MM.1S (cell line): ENCODE results near the gene KSR1.
"Not testable (repeated sequence)": the region's sequence is repeated elsewhere in the genome, so short reads cannot be mapped to it uniquely, and the experiment has no call there.

ENCODE experiments used
- DNase-seq: peaks from one replicate; pipeline ENCODE4 v3.0.0-alpha.2; 2015
- H2AFZ ChIP-seq: fragments of 300-600 bp; sonication (generic); 2 replicates; pipeline ENCODE4 v1.6.0; 2016; ENCODE audit warnings: antibody characterized with exemption, low read length
- H3F3A ChIP-seq: fragments of 300-600 bp; sonication (generic); 2 replicates; pipeline ENCODE4 v1.6.1; 2016; ENCODE audit warnings: mild to moderate bottlenecking, antibody characterized with exemption, low read length, moderate library complexity, mixed read lengths; ENCODE audit not compliant: insufficient read depth
- H3K27ac ChIP-seq: fragments of 300-600 bp; sonication (generic); 2 replicates; pipeline ENCODE4 v1.5.1; 2016; ENCODE audit warnings: mild to moderate bottlenecking, low read length
- H3K27me3 ChIP-seq: fragments of 300-600 bp; sonication (generic); replicated peaks from 2 replicates; pipeline ENCODE4 v1.6.0; 2016; ENCODE audit warnings: low read length; ENCODE audit not compliant: insufficient read depth
- H3K36me3 ChIP-seq: fragments of 300-600 bp; sonication (generic); replicated peaks from 2 replicates; pipeline ENCODE4 v1.6.1; 2016; ENCODE audit warnings: mild to moderate bottlenecking, low read length, mixed read lengths; ENCODE audit not compliant: insufficient read depth
- H3K4me1 ChIP-seq: fragments of 300-600 bp; sonication (generic); 2 replicates; pipeline ENCODE4 v1.6.1; 2016; ENCODE audit warnings: low read length, mixed read lengths
- H3K4me2 ChIP-seq: fragments of 300-600 bp; sonication (generic); 2 replicates; pipeline ENCODE4 v1.6.0; 2016; ENCODE audit warnings: low read depth, low read length
- H3K4me3 ChIP-seq: fragments of 300-600 bp; sonication (generic); 2 replicates; pipeline ENCODE4 v1.5.1; 2016; ENCODE audit warnings: low read length, mixed read lengths
- H3K79me2 ChIP-seq: fragments of 300-600 bp; sonication (generic); 2 replicates; pipeline ENCODE4 v1.6.1; 2016; ENCODE audit warnings: mixed run types, low read length, mixed read lengths
- H3K9ac ChIP-seq: fragments of 300-600 bp; sonication (generic); 2 replicates; pipeline ENCODE4 v1.6.1; 2016; ENCODE audit warnings: low read length, mixed read lengths
- H3K9me2 ChIP-seq: fragments of 300-600 bp; sonication (generic); replicated peaks from 2 replicates; pipeline ENCODE4 v1.6.1; 2016; ENCODE audit warnings: mild to moderate bottlenecking, low read length, mixed read lengths; ENCODE audit not compliant: insufficient read depth
- H3K9me3 ChIP-seq: fragments of 300-600 bp; sonication (generic); replicated peaks from 2 replicates; pipeline ENCODE4 v1.6.1; 2016; ENCODE audit warnings: mild to moderate bottlenecking, low read length, mixed read lengths; ENCODE audit not compliant: insufficient read depth
- H4K20me1 ChIP-seq: fragments of 300-600 bp; sonication (generic); 2 replicates; pipeline ENCODE4 v1.6.1; 2016; ENCODE audit warnings: mild to moderate bottlenecking, low read length, moderate library complexity, mixed read lengths; ENCODE audit not compliant: insufficient read depth
- EZH2 ChIP-seq: fragments of 300-600 bp; sonication (generic); optimal IDR thresholded peaks from 2 replicates; pipeline ENCODE3; 2017; ENCODE audit warnings: low read depth, mild to moderate bottlenecking, antibody characterized with exemption, low read length, mixed read lengths
- EZH2phosphoT487 ChIP-seq: fragments of 300-600 bp; sonication (generic); IDR thresholded peaks from 2 replicates; pipeline ENCODE4 v1.6.1; 2018; ENCODE audit warnings: antibody characterized with exemption, low read length
- TF ChIP-seq, protein P1 (sequence below): fragments of 300-600 bp; sonication (generic); IDR thresholded peaks from 2 replicates; pipeline ENCODE4 v1.5.1; 2016; ENCODE audit warnings: antibody characterized with exemption, low read length, mixed read lengths

KSR1 gene

DNA sequence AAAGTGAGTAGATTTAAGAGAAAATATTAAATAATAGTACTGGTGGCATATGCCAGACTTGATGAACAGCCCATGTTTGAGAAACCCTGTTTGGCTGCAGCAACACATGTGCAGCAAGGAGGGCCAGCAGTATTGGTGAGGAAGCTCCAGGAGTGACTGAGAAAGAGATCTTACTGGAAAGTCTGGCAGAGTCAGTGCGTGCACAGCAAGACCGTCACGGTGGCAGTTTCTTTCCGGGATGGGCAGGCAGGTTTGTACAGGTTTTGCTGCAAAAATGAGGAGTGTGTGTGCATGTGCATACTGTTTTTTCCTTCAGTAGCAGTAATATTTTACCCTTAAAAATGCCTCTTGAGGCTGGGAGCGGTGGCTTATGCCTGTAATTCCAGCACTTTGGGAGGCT, 41.4 kb downstream of the KSR1 start:
- no peak overlapping the region for H3K4me2 ChIP-seq

DNA sequence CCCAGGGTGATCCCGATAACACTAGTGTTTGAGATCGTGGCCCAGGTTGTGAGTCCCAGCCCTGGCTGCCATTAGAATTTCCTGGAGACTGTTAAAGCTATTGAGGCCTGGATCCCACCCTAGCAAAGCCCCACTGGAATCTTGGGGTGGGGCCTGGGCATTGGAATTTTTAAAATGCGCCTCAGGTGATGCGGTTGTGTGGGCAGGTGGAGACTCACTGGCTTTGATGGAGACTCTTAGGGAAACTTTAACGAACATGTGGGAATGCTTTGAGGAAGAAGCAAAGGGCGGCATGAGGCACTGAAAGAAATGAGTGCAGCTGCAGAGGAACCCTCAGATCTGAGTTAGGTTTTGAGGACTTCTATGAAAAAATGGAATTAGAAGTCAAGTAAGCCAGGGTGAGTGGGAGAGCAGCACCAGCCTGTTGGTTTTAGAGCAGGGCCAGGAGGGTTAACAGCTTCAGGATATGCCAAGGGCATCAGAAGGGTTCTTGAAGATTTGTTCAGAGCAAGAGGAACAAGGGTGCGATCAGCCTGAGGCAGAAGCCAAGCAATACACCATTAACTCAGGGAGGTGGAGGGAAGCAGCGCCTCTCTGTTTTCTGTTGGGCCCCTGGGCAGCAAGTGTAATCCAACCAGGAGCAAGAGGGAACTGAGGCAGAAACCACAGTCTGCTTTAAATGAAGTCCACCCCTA, 42.5 kb downstream of the KSR1 start:
- Histone ChIP-seq H3K4me1 (no peaks in the 10 kb centered on the region), H2AFZ (no peak overlapping the region)
- no peak for DNase-seq

More for the DNA sequence above, 41.4 kb downstream of the KSR1 start:
- no peaks in the 10 kb centered on the region for H3K27me3 ChIP-seq
- no peak for DNase-seq
- no peaks in the 10 kb centered on the region for H3K9me3 ChIP-seq
- no peak for TF ChIP-seq EZH2
- H2AFZ ChIP-seq: no peak overlapping the region
- H3K27ac ChIP-seq: no peak overlapping the region
- no peaks in the 10 kb centered on the region for H3F3A ChIP-seq
- H4K20me1 ChIP-seq: no peaks in the 10 kb centered on the region
- H3K79me2 ChIP-seq: no peaks in the 10 kb centered on the region
- H3K9me2 ChIP-seq: no peaks in the 10 kb centered on the region
- H3K36me3 ChIP-seq: no peaks in the 10 kb centered on the region
- no peak overlapping the region for H3K9ac ChIP-seq
- H3K4me1 ChIP-seq: no peaks in the 10 kb centered on the region
- H3K4me3 ChIP-seq: no peak overlapping the region

DNA sequence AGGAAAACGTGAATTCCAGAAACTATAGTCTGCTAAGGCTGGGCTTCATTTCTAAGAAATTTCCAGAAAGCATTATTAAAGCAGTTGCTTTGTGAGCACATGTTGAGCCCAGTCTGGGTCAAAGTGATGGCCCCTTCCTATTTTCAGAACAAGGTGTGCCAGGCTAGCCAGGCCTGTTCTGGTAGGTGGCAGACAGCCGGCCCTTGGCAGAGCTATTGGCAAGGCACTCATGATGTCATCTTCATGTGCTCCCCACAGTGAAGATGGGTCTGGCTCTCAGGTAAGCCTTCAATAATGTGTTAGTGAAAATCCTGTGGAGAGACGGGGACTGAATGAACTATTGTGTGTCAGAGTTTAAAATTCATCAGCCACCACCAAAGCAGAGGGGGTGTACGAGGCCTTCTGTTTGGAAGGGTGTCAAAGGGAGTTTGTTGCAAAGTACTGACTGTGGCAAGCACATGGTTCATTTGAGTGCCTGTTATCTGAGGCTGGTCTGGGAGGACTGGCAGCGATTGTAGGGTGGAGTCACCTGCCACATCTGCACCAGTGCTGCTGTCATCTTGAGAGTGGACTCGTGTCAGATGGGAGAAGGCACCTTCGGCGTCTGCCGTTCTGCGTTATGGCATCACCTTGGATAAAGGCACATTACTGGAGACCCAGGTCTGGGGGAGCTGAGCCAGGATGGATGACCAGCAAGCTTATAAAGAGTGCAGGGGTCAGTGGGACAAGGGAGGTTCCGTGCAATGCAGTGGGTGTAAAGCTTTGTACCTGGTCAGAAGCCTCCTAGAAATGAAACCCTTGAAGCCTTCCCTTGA, 43.4 kb downstream of the KSR1 start:
- Histone ChIP-seq H3K4me1 (no peaks in the 10 kb centered on the region), H3K36me3 (no peaks in the 10 kb centered on the region), H4K20me1 (no peaks in the 10 kb centered on the region), H3F3A (no peaks in the 10 kb centered on the region), H3K27me3 (no peaks in the 10 kb centered on the region), H3K9me3 (no peaks in the 10 kb centered on the region), H3K9me2 (no peaks in the 10 kb centered on the region), H3K79me2 (no peaks in the 10 kb centered on the region), H2AFZ (no peak overlapping the region), H3K4me2 (no peak overlapping the region), H3K4me3 (no peak overlapping the region), H3K9ac (no peak overlapping the region), H3K27ac (no peak overlapping the region)
- DNase-seq: no peak
- TF ChIP-seq EZH2 (no peak), EZH2phosphoT487 (no peak)
- TF ChIP-seq, protein P1, sequence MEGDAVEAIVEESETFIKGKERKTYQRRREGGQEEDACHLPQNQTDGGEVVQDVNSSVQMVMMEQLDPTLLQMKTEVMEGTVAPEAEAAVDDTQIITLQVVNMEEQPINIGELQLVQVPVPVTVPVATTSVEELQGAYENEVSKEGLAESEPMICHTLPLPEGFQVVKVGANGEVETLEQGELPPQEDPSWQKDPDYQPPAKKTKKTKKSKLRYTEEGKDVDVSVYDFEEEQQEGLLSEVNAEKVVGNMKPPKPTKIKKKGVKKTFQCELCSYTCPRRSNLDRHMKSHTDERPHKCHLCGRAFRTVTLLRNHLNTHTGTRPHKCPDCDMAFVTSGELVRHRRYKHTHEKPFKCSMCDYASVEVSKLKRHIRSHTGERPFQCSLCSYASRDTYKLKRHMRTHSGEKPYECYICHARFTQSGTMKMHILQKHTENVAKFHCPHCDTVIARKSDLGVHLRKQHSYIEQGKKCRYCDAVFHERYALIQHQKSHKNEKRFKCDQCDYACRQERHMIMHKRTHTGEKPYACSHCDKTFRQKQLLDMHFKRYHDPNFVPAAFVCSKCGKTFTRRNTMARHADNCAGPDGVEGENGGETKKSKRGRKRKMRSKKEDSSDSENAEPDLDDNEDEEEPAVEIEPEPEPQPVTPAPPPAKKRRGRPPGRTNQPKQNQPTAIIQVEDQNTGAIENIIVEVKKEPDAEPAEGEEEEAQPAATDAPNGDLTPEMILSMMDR: no peak

More for the DNA sequence above, 42.5 kb downstream of the KSR1 start:
- H3K4me2 ChIP-seq: no peak overlapping the region
- no peaks in the 10 kb centered on the region for H3K9me3 ChIP-seq
- H3K4me3 ChIP-seq: no peak overlapping the region
- no peaks in the 10 kb centered on the region for H3K9me2 ChIP-seq
- no peaks in the 10 kb centered on the region for H3K36me3 ChIP-seq
- no peak overlapping the region for H3K27ac ChIP-seq
- no peak overlapping the region for H3K9ac ChIP-seq
- H3F3A ChIP-seq: no peaks in the 10 kb centered on the region
- H4K20me1 ChIP-seq: no peaks in the 10 kb centered on the region
- no peaks in the 10 kb centered on the region for H3K79me2 ChIP-seq
- TF ChIP-seq, protein P1: no peak
- TF ChIP-seq EZH2phosphoT487 (no peak), EZH2 (no peak)
- no peaks in the 10 kb centered on the region for H3K27me3 ChIP-seq

DNA sequence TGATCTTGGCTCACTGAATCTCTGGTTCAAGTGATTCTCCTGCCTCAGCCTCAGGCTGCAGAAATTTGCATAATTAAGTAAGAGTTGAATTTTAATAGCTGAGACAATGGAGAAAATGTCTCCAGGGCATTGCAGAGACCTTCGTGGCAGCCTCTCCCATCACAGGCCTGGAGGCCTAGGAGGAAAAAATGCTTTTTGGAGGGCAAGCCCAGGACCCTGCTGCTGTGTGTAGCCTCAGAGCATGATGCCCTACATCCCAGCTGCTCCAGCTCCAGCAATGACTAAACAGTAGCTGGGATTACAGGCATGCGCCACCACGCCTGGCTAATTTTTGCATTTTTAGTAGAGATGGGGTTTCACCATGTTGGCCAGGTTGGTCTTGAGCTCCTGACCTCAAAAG, 45.1 kb downstream of the KSR1 start:
- H3K36me3 ChIP-seq, H3K4me3 ChIP-seq, H3K27ac ChIP-seq, H3K9me3 ChIP-seq, H3F3A ChIP-seq, H3K9ac ChIP-seq, H4K20me1 ChIP-seq, H3K9me2 ChIP-seq, H2AFZ ChIP-seq, H3K4me2 ChIP-seq, DNase-seq, H3K79me2 ChIP-seq, H3K4me1 ChIP-seq, H3K27me3 ChIP-seq: not testable (repeated sequence)
